Hepatocyte (in vitro differentiated cells): ENCODE data around the gene NPEPL1. TPM values are rescaled to one million over a fixed set of nuclear protein-coding genes. Genes with fewer than 3 reads are reported as not detected.
A peak's percentile ranks its signal among the peaks of the same experiment; 100 is the strongest.

Experiments used
- DNase-seq: peaks from one replicate; pipeline ENCODE4 v3.0.0-alpha.2; 2016; ENCODE audit warnings: low spot score
- H2AFZ ChIP-seq: fragments of 200-600 bp; sonication (generic); 2 replicates; pipeline ENCODE4 v1.6.0; 2016; ENCODE audit warnings: antibody characterized with exemption, mild to moderate bottlenecking
- H3K27ac ChIP-seq: fragments of 200-600 bp; sonication (generic); 2 replicates; pipeline ENCODE4 v1.5.1; 2016; ENCODE audit warnings: mild to moderate bottlenecking
- H3K27me3 ChIP-seq: fragments of 200-600 bp; sonication (generic); 2 replicates; pipeline ENCODE4 v1.6.1; 2016
- H3K36me3 ChIP-seq: fragments of 200-600 bp; sonication (generic); replicated peaks from 2 replicates; pipeline ENCODE4 v1.5.1; 2016; ENCODE audit warnings: low read depth; ENCODE audit not compliant: insufficient read depth
- H3K4me1 ChIP-seq: fragments of 200-600 bp; sonication (generic); 2 replicates; pipeline ENCODE4 v1.5.1; 2016; ENCODE audit warnings: mild to moderate bottlenecking, moderate library complexity; ENCODE audit not compliant: insufficient read depth
- H3K4me2 ChIP-seq: fragments of 200-600 bp; sonication (generic); 2 replicates; pipeline ENCODE4 v1.6.0; 2016
- H3K4me3 ChIP-seq: fragments of 200-600 bp; sonication (generic); 2 replicates; pipeline ENCODE4 v1.5.1; 2016; ENCODE audit warnings: mild to moderate bottlenecking
- H3K79me2 ChIP-seq: fragments of 200-600 bp; sonication (generic); 2 replicates; pipeline ENCODE4 v1.6.0; 2017; ENCODE audit warnings: mild to moderate bottlenecking
- H3K9me2 ChIP-seq: fragments of 200-600 bp; sonication (generic); replicated peaks from 2 replicates; pipeline ENCODE4 v1.6.0; 2017; ENCODE audit warnings: mild to moderate bottlenecking; ENCODE audit not compliant: insufficient read depth
- H3K9me3 ChIP-seq: fragments of 200-600 bp; sonication (generic); 2 replicates; pipeline ENCODE4 v1.5.1; 2016; ENCODE audit warnings: low read depth, mild to moderate bottlenecking
- H4K20me1 ChIP-seq: fragments of 200-600 bp; sonication (generic); 2 replicates; pipeline ENCODE4 v1.6.0; 2016; ENCODE audit warnings: mild to moderate bottlenecking; ENCODE audit not compliant: insufficient read depth, poor library complexity, severe bottlenecking
- CTCF ChIP-seq: fragments of 200-600 bp; sonication (generic); IDR thresholded peaks from 2 replicates; pipeline ENCODE4 v1.5.1; 2016; ENCODE audit warnings: antibody characterized with exemption, mild to moderate bottlenecking; ENCODE audit not compliant: poor library complexity
- EZH2 ChIP-seq: fragments of 200-600 bp; sonication (generic); IDR thresholded peaks from 2 replicates; pipeline ENCODE4 v1.6.1; 2016; ENCODE audit warnings: antibody characterized with exemption, mild to moderate bottlenecking, borderline replicate concordance
- EZH2phosphoT487 ChIP-seq: fragments of 200-600 bp; sonication (generic); IDR thresholded peaks from one replicate; pipeline ENCODE4 v1.6.1; 2018; ENCODE audit warnings: antibody characterized with exemption, mild to moderate bottlenecking, low read depth, moderate library complexity; ENCODE audit not compliant: unreplicated experiment, severe bottlenecking
- WGBS: methylation state at CpG from one replicate; pipeline ENCODE4 v1.1.6; 2016; ENCODE audit warnings: low lambda C conversion rate; ENCODE audit errors: missing lambda C conversion rate; 5-methylcytosine and 5-hydroxymethylcytosine counted together
- polyA plus RNA-seq: library from polyadenylated mRNA; unstranded; fragments of >200 nt; fragmentation: Nextera tagmentation; extraction: Ambion mirVana; gene quantifications from 2 replicates; pipeline ENCODE4 v1.2.1, GENCODE V29; 2016
- total RNA-seq: library from RNA; depleted of rRNA; stranded (reverse); fragments of >200 nt; gene quantifications from 2 replicates; pipeline ENCODE4 v1.2.3, GENCODE V29; 2014

Gene NPEPL1
- total and polyA plus RNA-seq, 2 experiments from 2014 or later, result 15.2 to 42.3 TPM

GRCh38 chr20:58691773-58692578 lies 624 bp upstream of the NPEPL1 start:
- no peak for TF ChIP-seq CTCF
- no peak for TF ChIP-seq EZH2
- TF ChIP-seq EZH2phosphoT487, result no peak
- 87% methylated on average over 25 of the region's 31 CpGs for WGBS

GRCh38 chr20:58693226-58694006 lies 816 bp downstream of the NPEPL1 start:
- H3K9me3 ChIP-seq, result no peaks in the 10 kb centered on the region
- no peak overlapping the region for H2AFZ ChIP-seq
- H3K27ac ChIP-seq, result peak overlapping the region; percentile 27

More at GRCh38 chr20:58691773-58692578, 624 bp upstream of the NPEPL1 start:
- no peaks in the 10 kb centered on the region for H3K27me3 ChIP-seq
- no peaks in the 10 kb centered on the region for H3K9me2 ChIP-seq
- H3K36me3 ChIP-seq, result no peaks in the 10 kb centered on the region
- peaks cover 34% of the 10 kb centered on the region for H3K4me1 ChIP-seq
- H3K79me2 ChIP-seq, result no peaks in the 10 kb centered on the region
- no peaks in the 10 kb centered on the region for H4K20me1 ChIP-seq
- H3K27ac ChIP-seq, result peak overlapping the region; percentile 87
- H3K4me2 ChIP-seq, result peak overlapping the region; percentile 67
- no peak for DNase-seq
- H3K9me3 ChIP-seq, result no peaks in the 10 kb centered on the region
- peak overlapping the region; percentile 93 for H2AFZ ChIP-seq
- H3K4me3 ChIP-seq, result no peak overlapping the region

GRCh38 chr20:58694241-58695083 lies 1.9 kb downstream of the NPEPL1 start:
- H3K79me2 ChIP-seq, result no peaks in the 10 kb centered on the region
- no peaks in the 10 kb centered on the region for H3K9me2 ChIP-seq
- DNase-seq, result no peak
- H3K4me2 ChIP-seq, result no peak overlapping the region
- peaks cover 27% of the 10 kb centered on the region for H3K4me1 ChIP-seq
- 97% methylated on average over 31 of the region's 33 CpGs for WGBS
- H3K27me3 ChIP-seq, result no peaks in the 10 kb centered on the region
- TF ChIP-seq CTCF (no peak), EZH2phosphoT487 (no peak), EZH2 (no peak)
- no peaks in the 10 kb centered on the region for H4K20me1 ChIP-seq
- no peak overlapping the region for H2AFZ ChIP-seq
- H3K4me3 ChIP-seq, result no peak overlapping the region
- H3K36me3 ChIP-seq, result no peaks in the 10 kb centered on the region
- no peak overlapping the region for H3K27ac ChIP-seq
- H3K9me3 ChIP-seq, result no peaks in the 10 kb centered on the region

More at GRCh38 chr20:58693226-58694006, 816 bp downstream of the NPEPL1 start:
- Histone ChIP-seq H4K20me1 (no peaks in the 10 kb centered on the region), H3K4me3 (no peak overlapping the region), H3K4me2 (peak overlapping the region; percentile 81), H3K4me1 (peaks cover 34% of the 10 kb centered on the region), H3K36me3 (no peaks in the 10 kb centered on the region), H3K27me3 (no peaks in the 10 kb centered on the region), H3K79me2 (no peaks in the 10 kb centered on the region), H3K9me2 (no peaks in the 10 kb centered on the region)
- TF ChIP-seq EZH2phosphoT487, result no peak
- WGBS, result 67% methylated on average over 40 of the region's 51 CpGs
- no peak for DNase-seq
